Colonic mucosa (tissue), 4 donors: Measurements from ENCODE around the gene GDF7. TPM values are rescaled to one million over a fixed set of nuclear protein-coding genes. Genes with fewer than 3 reads are reported as not detected.

ENCODE experiments used
- DNase-seq: peaks from one replicate; pipeline ENCODE4 v3.0.0-alpha.2; 2020
- H3K27ac ChIP-seq: fragments of 200-600 bp; one replicate; pipeline ENCODE4 v1.8.0; 2021
- H3K27me3 ChIP-seq: fragments of 200-600 bp; one replicate; pipeline ENCODE4 v1.8.0; 2021
- H3K36me3 ChIP-seq: fragments of 200-600 bp; one replicate; pipeline ENCODE4 v1.8.0; 2021
- H3K4me1 ChIP-seq: fragments of 200-600 bp; one replicate; pipeline ENCODE4 v1.8.0; 2021; ENCODE audit warnings: mild to moderate bottlenecking
- H3K4me3 ChIP-seq: fragments of 200-600 bp; one replicate; pipeline ENCODE4 v1.8.0; 2021
- H3K9ac ChIP-seq, 2 donors: one replicate each; pipeline ENCODE4 v1.7.0; 2013; ENCODE audit warnings: control low read depth in 2 of 2, low read depth in 2 of 2, low read length in 2 of 2
- H3K9me3 ChIP-seq: fragments of 200-600 bp; one replicate; pipeline ENCODE4 v1.8.0; 2021
- intact Hi-C: fragments of 100-400 bp; cut with DNase I; formaldehyde crosslinking; loops from one replicate; pipeline ENCODE4 v1.14.1; 2022
- total RNA-seq, 2 donors: library from RNA; stranded (reverse); fragmentation: NEBNext Ultra II Directional in 1 of 2; extraction: Animal tissue kit (Norgen Biotek cat#: 25700) in 1 of 2; gene quantifications; one replicate each; pipeline ENCODE4 v1.2.1, GENCODE V29; 2021
- TF ChIP-seq, protein P1 (sequence below): fragments of 200-600 bp; IDR thresholded peaks from one replicate; pipeline ENCODE4 v1.8.0; 2022; ENCODE audit warnings: antibody characterized with exemption, mild to moderate bottlenecking
- donor health status: healthy.
- donor health status: DM: no; HTN: no; CAD: no.
- donor health status: DM: no; HTN: no; CAD: no.

Gene GDF7
- total RNA-seq, 2 donors from 2014 or later: 0.05 to 0.11 TPM

GRCh38 chr2:20620271-20620681 is 46.7 kb upstream of the GDF7 start:
- H3K4me1 ChIP-seq: no peaks in the 10 kb centered on the region
- intact Hi-C loops: no loop called here
- no peak overlapping the region for H3K9ac ChIP-seq
- no peak for DNase-seq
- no peaks in the 10 kb centered on the region for H3K36me3 ChIP-seq
- no peaks in the 10 kb centered on the region for H3K27me3 ChIP-seq
- H3K4me3 ChIP-seq: no peak overlapping the region
- no peaks in the 10 kb centered on the region for H3K9me3 ChIP-seq
- TF ChIP-seq, protein P1, sequence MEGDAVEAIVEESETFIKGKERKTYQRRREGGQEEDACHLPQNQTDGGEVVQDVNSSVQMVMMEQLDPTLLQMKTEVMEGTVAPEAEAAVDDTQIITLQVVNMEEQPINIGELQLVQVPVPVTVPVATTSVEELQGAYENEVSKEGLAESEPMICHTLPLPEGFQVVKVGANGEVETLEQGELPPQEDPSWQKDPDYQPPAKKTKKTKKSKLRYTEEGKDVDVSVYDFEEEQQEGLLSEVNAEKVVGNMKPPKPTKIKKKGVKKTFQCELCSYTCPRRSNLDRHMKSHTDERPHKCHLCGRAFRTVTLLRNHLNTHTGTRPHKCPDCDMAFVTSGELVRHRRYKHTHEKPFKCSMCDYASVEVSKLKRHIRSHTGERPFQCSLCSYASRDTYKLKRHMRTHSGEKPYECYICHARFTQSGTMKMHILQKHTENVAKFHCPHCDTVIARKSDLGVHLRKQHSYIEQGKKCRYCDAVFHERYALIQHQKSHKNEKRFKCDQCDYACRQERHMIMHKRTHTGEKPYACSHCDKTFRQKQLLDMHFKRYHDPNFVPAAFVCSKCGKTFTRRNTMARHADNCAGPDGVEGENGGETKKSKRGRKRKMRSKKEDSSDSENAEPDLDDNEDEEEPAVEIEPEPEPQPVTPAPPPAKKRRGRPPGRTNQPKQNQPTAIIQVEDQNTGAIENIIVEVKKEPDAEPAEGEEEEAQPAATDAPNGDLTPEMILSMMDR: no peak
- H3K27ac ChIP-seq: no peak overlapping the region

- no peak for DNase-seq
- Histone ChIP-seq H3K4me3 (no peak overlapping the region), H3K4me1 (no peaks in the 10 kb centered on the region), H3K9ac (no peak overlapping the region), H3K9me3 (no peaks in the 10 kb centered on the region), H3K36me3 (no peaks in the 10 kb centered on the region), H3K27me3 (no peaks in the 10 kb centered on the region), H3K27ac (no peak overlapping the region)
- intact Hi-C loops: no loop called here
- TF ChIP-seq, protein P1: no peak
These were observed 46.1 kb upstream of the GDF7 start for GRCh38 chr2:20620696-20621365.

DNA sequence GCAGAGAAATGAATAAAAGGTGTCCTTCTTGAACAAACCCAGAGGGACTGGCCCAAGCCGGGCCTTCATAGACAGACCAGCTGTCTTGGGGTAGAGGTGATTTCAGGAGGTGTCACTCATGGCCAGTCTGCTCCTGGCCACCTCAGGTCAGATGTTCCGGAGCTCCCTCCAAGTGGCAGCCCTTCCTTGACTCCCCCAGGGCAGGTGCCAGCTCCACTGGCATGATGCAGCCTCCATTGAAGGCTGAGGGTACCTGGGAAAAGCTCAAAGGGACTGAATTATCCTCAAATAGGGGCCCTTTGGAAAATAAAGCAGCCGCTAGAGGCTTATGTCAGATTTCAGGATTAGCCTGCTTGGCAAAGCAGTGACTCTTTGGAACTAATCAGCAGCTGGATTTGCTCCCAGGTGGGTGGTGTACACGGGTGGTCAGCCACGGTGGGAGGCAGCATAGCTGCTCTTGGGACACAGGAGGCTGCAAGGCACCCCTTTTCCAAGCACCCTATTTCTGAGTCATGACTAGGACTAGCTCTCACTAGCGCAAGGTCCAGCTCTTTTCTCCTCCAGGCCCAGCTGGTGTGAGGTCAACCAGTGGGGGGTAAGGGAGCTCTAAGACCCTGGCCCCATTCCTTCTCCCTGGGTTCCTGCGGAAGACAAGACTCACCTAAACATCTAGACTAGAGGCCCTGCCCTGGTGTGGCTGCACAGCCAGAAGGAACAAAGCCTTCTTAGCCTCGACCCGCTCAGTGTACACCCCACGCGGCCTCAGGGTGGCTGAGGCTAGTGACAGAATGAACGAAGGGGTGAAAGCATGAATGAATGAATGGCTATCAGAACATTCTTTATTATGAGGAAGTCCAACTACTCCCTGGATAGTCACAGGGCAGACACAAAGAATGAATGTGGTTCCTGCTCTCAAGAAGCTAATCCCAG is 45.3 kb upstream of the GDF7 start:
- Histone ChIP-seq H3K36me3 (no peaks in the 10 kb centered on the region), H3K9ac (no peak overlapping the region), H3K27ac (no peak overlapping the region), H3K9me3 (no peaks in the 10 kb centered on the region), H3K4me3 (no peak overlapping the region), H3K4me1 (no peaks in the 10 kb centered on the region), H3K27me3 (no peaks in the 10 kb centered on the region)
- no peak for DNase-seq
- TF ChIP-seq, protein P1: no peak
- intact Hi-C loops: no loop called here

GRCh38 chr2:20622296-20622686 is 44.7 kb upstream of the GDF7 start:
- Histone ChIP-seq H3K27me3 (no peaks in the 10 kb centered on the region), H3K27ac (no peak overlapping the region), H3K4me1 (no peaks in the 10 kb centered on the region), H3K36me3 (no peaks in the 10 kb centered on the region), H3K9me3 (no peaks in the 10 kb centered on the region), H3K4me3 (no peak overlapping the region), H3K9ac (no peak overlapping the region)
- TF ChIP-seq, protein P1: no peak
- no peak for DNase-seq
- intact Hi-C loops: no loop called here

DNA sequence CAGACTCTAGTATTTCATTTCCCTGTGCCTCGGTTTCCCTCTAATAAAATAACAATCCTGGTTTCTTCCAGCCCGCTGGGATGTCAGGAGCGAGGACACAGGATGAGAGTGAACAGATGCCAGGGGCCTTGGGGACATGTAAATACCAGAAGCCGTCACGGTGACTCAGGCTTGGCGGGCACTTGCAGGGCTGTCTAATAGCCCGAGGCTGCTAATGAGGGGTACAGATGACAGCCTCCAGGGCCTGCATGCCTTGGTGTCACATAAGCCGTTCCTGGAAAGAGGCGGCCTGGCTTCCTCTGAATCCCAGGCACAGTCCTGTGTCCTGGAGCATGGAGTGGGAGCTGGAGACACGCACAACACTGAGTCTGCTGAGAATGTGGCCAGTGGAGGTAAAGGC is 44.2 kb upstream of the GDF7 start:
- Histone ChIP-seq H3K9me3 (no peaks in the 10 kb centered on the region), H3K36me3 (no peaks in the 10 kb centered on the region), H3K4me3 (no peak overlapping the region), H3K9ac (no peak overlapping the region), H3K4me1 (no peaks in the 10 kb centered on the region), H3K27ac (no peak overlapping the region), H3K27me3 (no peaks in the 10 kb centered on the region)
- no peak for DNase-seq
- TF ChIP-seq, protein P1: no peak
- intact Hi-C loops: no loop called here
